HCT116 (cell line): ENCODE results near the gene PSMC3IP. TPM values are rescaled to one million over a fixed set of nuclear protein-coding genes. Genes with fewer than 3 reads are reported as not detected.

ENCODE experiments used
- ATAC-seq: fragments of 200-7000 bp; cut with Tn5 transposase; 2 replicates; pipeline ENCODE4 v1.9.1; 2020; ENCODE audit warnings: mild to moderate bottlenecking, moderate library complexity
- Bru-seq: library from RNA; stranded (reverse); fragments of 400-500 nt; gene quantifications from one replicate; lab custom pipeline; 2021; lab: Mats Ljungman, UMichigan
- BruChase-seq, 2 experiments: library from RNA; stranded (reverse); fragments of 400-500 nt; gene quantifications; one replicate each; lab custom pipeline; 2021; lab: Mats Ljungman, UMichigan
- BruUV-seq: library from RNA; stranded (reverse); fragments of 400-500 nt; replicated peaks from 2 replicates; lab custom pipeline; 2021; lab: Mats Ljungman, UMichigan
- CTCF ChIA-PET: fragments of 300-600 bp; sonication (Branson Sonifier 250); formaldehyde crosslinking; loops from one replicate; lab custom pipeline; 2021; ENCODE audit warnings: antibody characterized with exemption; lab: Charles Lee
- POLR2A ChIA-PET: fragments of 300-600, 350-600 bp; sonication (Branson Sonifier 250); formaldehyde crosslinking; loops from one replicate; lab custom pipeline; 2021; ENCODE audit warnings: antibody characterized with exemption; lab: Charles Lee
- RAD21 ChIA-PET, 2 experiments: fragments of 300-600 bp; sonication (Branson Sonifier 250); formaldehyde crosslinking; loops; one replicate each; lab custom pipeline; 2023; ENCODE audit warnings: low total read pairs in 2 of 2; ENCODE audit not compliant: uncharacterized antibody in 2 of 2, unreplicated experiment in 2 of 2, low non-redundant PET in 1 of 2; lab: Charles Lee
- DNase-seq: peaks from one replicate; pipeline ENCODE4 v3.0.0-alpha.2; 2010; ENCODE audit warnings: low read depth, low spot score
- H2AFZ ChIP-seq: fragments of 200-600 bp; shearing (Covaris generic), sonication (generic); 2 replicates; pipeline ENCODE4 v1.6.1; 2017; ENCODE audit warnings: low read depth, mixed run types, mixed read lengths, antibody characterized with exemption, low read length; ENCODE audit not compliant: poor library complexity, severe bottlenecking
- H3K27ac ChIP-seq: 2 replicates; pipeline ENCODE4 v1.5.1; 2012; ENCODE audit warnings: low read depth, low read length
- H3K27me3 ChIP-seq: fragments of 200-600 bp; sonication (generic); 2 replicates; pipeline ENCODE4 v1.6.1; 2016; ENCODE audit warnings: mixed run types, low read length, mixed read lengths; ENCODE audit not compliant: insufficient read depth
- H3K36me3 ChIP-seq, 2 experiments: fragments of 200-500 bp in 1 of 2; fragments of 200-600 bp in 1 of 2; sonication (Bioruptor generic) in 1 of 2; sonication (generic) in 1 of 2; 2 replicates each; pipeline versions ENCODE4 v1.5.1 to v1.6.1; 2014 to 2016; ENCODE audit warnings: low read length in 2 of 2, inconsistent platforms in 1 of 2, mixed read lengths in 1 of 2, mixed run types in 1 of 2; ENCODE audit not compliant: insufficient read depth in 2 of 2, control insufficient read depth in 1 of 2
- H3K4me1 ChIP-seq, 2 experiments: fragments of 200-600 bp in 1 of 2; sonication (generic) in 1 of 2; 2 replicates each; pipeline versions ENCODE4 v1.5.1 to v1.6.1; 2012 to 2017; ENCODE audit warnings: low read length in 2 of 2, inconsistent platforms in 1 of 2, mild to moderate bottlenecking in 1 of 2, mixed read lengths in 1 of 2, mixed run types in 1 of 2, moderate library complexity in 1 of 2; ENCODE audit not compliant: insufficient read depth in 2 of 2, control insufficient read depth in 1 of 2
- H3K4me2 ChIP-seq: fragments of 200-600 bp; sonication (generic); 2 replicates; pipeline ENCODE4 v1.6.1; 2017; ENCODE audit warnings: mixed run types, low read length, mixed read lengths
- H3K4me3 ChIP-seq, 2 experiments: fragments of 200-600 bp in 1 of 2; sonication (generic) in 1 of 2; replicated peaks in 1 of 2; 2 replicates each; pipeline ENCODE4 v1.5.1; 2011 to 2016; ENCODE audit warnings: low read length in 2 of 2, control low read depth in 1 of 2, low read depth in 1 of 2, mild to moderate bottlenecking in 1 of 2, mixed read lengths in 1 of 2, mixed run types in 1 of 2
- H3K79me2 ChIP-seq: fragments of 200-600 bp; sonication (generic); 2 replicates; pipeline ENCODE4 v1.6.1; 2017; ENCODE audit warnings: mild to moderate bottlenecking, mixed run types, low read length, moderate library complexity, mixed read lengths; ENCODE audit not compliant: insufficient read depth
- H3K9ac ChIP-seq: fragments of 200-600 bp; sonication (generic); 2 replicates; pipeline ENCODE4 v1.6.1; 2016; ENCODE audit warnings: low read length, mixed read lengths
- H3K9me2 ChIP-seq: fragments of 200-600 bp; sonication (generic), shearing (Covaris generic); 2 replicates; pipeline ENCODE4 v1.6.1; 2017; ENCODE audit warnings: mixed run types, mild to moderate bottlenecking, moderate library complexity; ENCODE audit not compliant: insufficient read depth
- H3K9me3 ChIP-seq, 2 experiments: fragments of 200-500 bp in 1 of 2; fragments of 200-600 bp in 1 of 2; sonication (Bioruptor generic) in 1 of 2; sonication (generic) in 1 of 2; 2 replicates each; pipeline ENCODE4 v1.6.1; 2014 to 2017; ENCODE audit warnings: low read length in 2 of 2, mixed read lengths in 2 of 2, inconsistent platforms in 1 of 2, low read depth in 1 of 2, mild to moderate bottlenecking in 1 of 2, mixed run types in 1 of 2, moderate library complexity in 1 of 2; ENCODE audit not compliant: control insufficient read depth in 1 of 2, insufficient read depth in 1 of 2
- H4K20me1 ChIP-seq: fragments of 200-600 bp; sonication (generic), shearing (Covaris generic); 2 replicates; pipeline ENCODE4 v1.6.1; 2017; ENCODE audit warnings: mixed run types, mild to moderate bottlenecking, moderate library complexity; ENCODE audit not compliant: insufficient read depth
- CBX3 ChIP-seq: IDR thresholded peaks from 2 replicates; pipeline ENCODE4 v1.6.1; 2012; ENCODE audit warnings: low read depth
- CEBPB ChIP-seq: IDR thresholded peaks from 2 replicates; pipeline ENCODE4 v1.6.1; 2012; ENCODE audit warnings: low read depth
- EGR1 ChIP-seq: IDR thresholded peaks from 2 replicates; pipeline ENCODE4 v1.6.1; 2012; ENCODE audit warnings: low read depth
- EZH2 ChIP-seq: fragments of 200-600 bp; sonication (generic); IDR thresholded peaks from 2 replicates; pipeline ENCODE4 v1.6.1; 2017; ENCODE audit warnings: antibody characterized with exemption, mixed run types
- EZH2phosphoT487 ChIP-seq: fragments of 200-600 bp; IDR thresholded peaks from 2 replicates; pipeline ENCODE4 v1.6.1; 2018; ENCODE audit warnings: antibody characterized with exemption, borderline replicate concordance
- FOSL1 ChIP-seq: IDR thresholded peaks from 2 replicates; pipeline ENCODE4 v1.6.1; 2012; ENCODE audit warnings: low read depth
- POLR2A ChIP-seq: IDR thresholded peaks from 2 replicates; pipeline ENCODE4 v1.7.0; 2011; ENCODE audit warnings: borderline replicate concordance; ENCODE audit not compliant: insufficient read depth, insufficient read length; ENCODE audit errors: extremely low read depth
- POLR2AphosphoS5 ChIP-seq: IDR thresholded peaks from 2 replicates; pipeline ENCODE4 v1.6.1; 2011; ENCODE audit warnings: mild to moderate bottlenecking, low read depth, low read length, moderate library complexity
- RAD21 ChIP-seq: IDR thresholded peaks from 2 replicates; pipeline ENCODE4 v1.6.1; 2012; ENCODE audit warnings: low read depth, mild to moderate bottlenecking
- SIN3A ChIP-seq: IDR thresholded peaks from 2 replicates; pipeline ENCODE4 v1.6.1; 2012; ENCODE audit warnings: low read depth
- SRF ChIP-seq: IDR thresholded peaks from 2 replicates; pipeline ENCODE4 v1.6.1; 2012; ENCODE audit warnings: low read depth
- TCF7L2 ChIP-seq: IDR thresholded peaks from 2 replicates; pipeline ENCODE4 v1.7.0; 2011; ENCODE audit warnings: borderline replicate concordance, inconsistent platforms; ENCODE audit not compliant: insufficient read depth, insufficient read length; ENCODE audit errors: extremely low read depth
- YY1 ChIP-seq: IDR thresholded peaks from 2 replicates; pipeline ENCODE4 v1.6.1; 2011; ENCODE audit warnings: low read length, low read depth, moderate library complexity, mild to moderate bottlenecking; ENCODE audit not compliant: insufficient replicate concordance; ENCODE audit errors: extremely low read depth
- ZFX ChIP-seq: fragments of 450-650 bp; IDR thresholded peaks from 2 replicates; pipeline ENCODE4 v1.6.1; 2017
- ZNF274 ChIP-seq: fragments of 200-500 bp; sonication (Bioruptor generic); IDR thresholded peaks from 2 replicates; pipeline ENCODE4 v1.6.1; 2014; ENCODE audit warnings: mild to moderate bottlenecking, low read depth, low read length, inconsistent platforms
- intact Hi-C: fragments of 100-400 bp; cut with micrococcal nuclease; formaldehyde crosslinking; loops from 2 replicates; pipeline ENCODE4 v1.10.0; 2022
- long read RNA-seq: library from polyadenylated mRNA; unstranded; transcript quantifications from one replicate; pipeline ENCODE4 v2.0.0, GENCODE V29; 2021; ENCODE audit not compliant: unreplicated experiment
- polyA plus RNA-seq: library from polyadenylated mRNA; unstranded; fragments of >200 nt; gene quantifications from 2 replicates; pipeline ENCODE4 v1.2.1, GENCODE V29; 2012; ENCODE audit warnings: missing spikeins
- total RNA-seq: library from RNA; stranded (reverse); gene quantifications from one replicate; pipeline ENCODE4 v1.2.1, GENCODE V29; 2021; ENCODE audit not compliant: unreplicated experiment
- TF ChIP-seq, protein P1 (sequence below): IDR thresholded peaks from 2 replicates; pipeline ENCODE4 v1.6.1; 2012
- TF ChIP-seq, protein P2 (sequence below), 3 experiments: fragments of 200-600 bp in 1 of 3; sonication (generic) in 1 of 3; IDR thresholded peaks in 2 of 3; conservative IDR thresholded peaks in 1 of 3; 2 replicates each; pipeline ENCODE4 v1.5.1; 2012 to 2017; ENCODE audit warnings: low read depth in 2 of 3, low read length in 2 of 3, antibody characterized with exemption in 1 of 3, borderline replicate concordance in 1 of 3, control low read depth in 1 of 3, mild to moderate bottlenecking in 1 of 3, mixed read lengths in 1 of 3, mixed run types in 1 of 3, moderate library complexity in 1 of 3; ENCODE audit not compliant: insufficient read depth in 1 of 3
- TF ChIP-seq, protein P3 (sequence below): IDR thresholded peaks from 2 replicates; pipeline ENCODE4 v1.6.1; 2012
- TF ChIP-seq, protein P4 (sequence below): IDR thresholded peaks from 2 replicates; pipeline ENCODE4 v1.6.1; 2011; ENCODE audit warnings: mild to moderate bottlenecking, low read length, moderate library complexity; ENCODE audit not compliant: insufficient replicate concordance; ENCODE audit errors: extremely low read depth

PSMC3IP gene, protein sequence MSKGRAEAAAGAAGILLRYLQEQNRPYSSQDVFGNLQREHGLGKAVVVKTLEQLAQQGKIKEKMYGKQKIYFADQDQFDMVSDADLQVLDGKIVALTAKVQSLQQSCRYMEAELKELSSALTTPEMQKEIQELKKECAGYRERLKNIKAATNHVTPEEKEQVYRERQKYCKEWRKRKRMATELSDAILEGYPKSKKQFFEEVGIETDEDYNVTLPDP
- total RNA-seq: 24.3 TPM
- polyA plus RNA-seq: 15.4 and 18.2 TPM in 2 replicates
- percentile 80 among the genes with signal in this experiment for Bru-seq, nascent RNA
- BruChase-seq, experiment 1, labeled RNA remaining after a 6-hour chase: percentile 76 among the genes with signal in this experiment
- BruChase-seq, experiment 2, labeled RNA remaining after a 2-hour chase: percentile 77 among the genes with signal in this experiment
- long read RNA-seq, transcript PSMC3IP-202 (8 exons, 1,416 nt): major isoform, 32 of 63 reads
- long read RNA-seq, transcript PSMC3IP-204 (7 exons, 1,381 nt): minor isoform, 8 of 63 reads
- long read RNA-seq, partial matches to known transcripts: 1 of 63 reads
- long read RNA-seq, other reads (novel, unspliced or antisense): 20 of 63 reads

DNA sequence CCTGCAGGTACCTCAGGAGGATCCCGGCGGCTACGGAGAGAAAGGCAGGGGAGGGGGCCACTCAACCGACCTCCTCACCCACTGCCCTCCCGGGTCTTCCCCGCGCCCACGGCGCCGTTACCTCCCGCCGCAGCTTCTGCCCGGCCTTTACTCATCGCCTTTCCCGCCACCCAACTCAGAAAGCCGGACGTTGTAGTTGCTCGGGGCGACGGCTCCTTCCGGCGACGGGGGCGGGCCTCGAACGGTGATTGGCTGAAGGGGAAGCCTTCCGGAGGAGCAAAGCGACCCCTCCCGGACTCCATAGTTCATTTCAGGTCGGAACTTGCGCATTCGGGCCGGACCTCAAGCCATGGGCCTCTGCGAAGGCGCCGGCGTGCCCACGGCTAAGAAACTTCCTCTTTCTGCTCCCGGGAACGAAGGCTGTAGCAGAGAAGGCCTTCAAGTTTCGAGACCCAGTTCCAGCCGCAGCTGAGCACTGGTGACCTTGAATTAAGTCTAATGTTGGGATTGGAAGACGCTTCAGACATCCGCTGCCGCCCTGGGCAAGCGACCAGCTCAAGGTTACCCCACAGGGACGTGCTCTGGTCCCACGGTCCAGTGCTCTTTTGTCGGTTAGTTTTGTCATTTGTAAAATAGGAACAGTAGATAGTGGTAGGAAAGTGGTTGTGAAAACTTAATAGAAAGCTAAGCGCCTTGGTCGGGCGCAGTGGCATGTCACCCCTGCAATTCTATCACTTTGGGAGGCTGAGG, at the start of gene PSMC3IP:
TSS of gene PSMC3IP (minus strand) at position 198 of the 750 bp plus-strand sequence. CDS start at position 155, 43 bp downstream.
- Histone ChIP-seq H3K4me3 (peak within 1 kb of the TSS; percentile 72 to 99), H3K9me3 (no peaks in the 10 kb centered on the region), H3K27me3 (no peaks in the 10 kb centered on the region), H4K20me1 (no peaks in the 10 kb centered on the region), H3K27ac (peak within 1 kb of the TSS; percentile 95), H3K4me2 (peak within 1 kb of the TSS; percentile 94), H3K9me2 (no peaks in the 10 kb centered on the region), H3K4me1 (peaks cover 10 to 15% of the 10 kb centered on the region in 2 experiments), H3K79me2 (peaks cover 53% of the 10 kb centered on the region), H3K9ac (peak within 1 kb of the TSS; percentile 99), H3K36me3 (peaks cover 21 to 34% of the 10 kb centered on the region in 2 experiments; a peak in 3 of 4 replicates), H2AFZ (peak within 1 kb of the TSS; percentile 53)
- RAD21 ChIA-PET: interaction anchor here (0.8 to 2.6 kb wide), 10 partner anchors 32 to 246 kb away, joined by 3 to 25 read pairs (median 6); partner anchors contain the start of genes CCR10 (in 2 of the 2), BECN1 (in 1 of the 2), PLEKHH3 (in 1 of the 2) and RETREG3 (in 1 of the 2)
- intact Hi-C loops: loop anchor here (1.0 kb wide), 4 partner anchors 102 to 360 kb away; partner anchors contain the start of gene BECN1
- DNase-seq: peak; percentile 87
- POLR2A ChIA-PET: interaction anchor here (0.9 to 2.0 kb wide), 12 partner anchors 8 to 195 kb away, joined by 3 to 13 read pairs (median 4); partner anchors contain the start of genes CCR10, MLX and VPS25
- TSS peak; percentile 80 for BruUV-seq
- ATAC-seq: peak; percentile 86
- CTCF ChIA-PET: interaction anchor here (0.9 to 4.4 kb wide), 33 partner anchors 8 to 420 kb away, joined by 3 to 136 read pairs (median 4); partner anchors contain the start of genes CNTD1, CNTNAP1, COA3 and MLX
- TF ChIP-seq, protein P1, sequence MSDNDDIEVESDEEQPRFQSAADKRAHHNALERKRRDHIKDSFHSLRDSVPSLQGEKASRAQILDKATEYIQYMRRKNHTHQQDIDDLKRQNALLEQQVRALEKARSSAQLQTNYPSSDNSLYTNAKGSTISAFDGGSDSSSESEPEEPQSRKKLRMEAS: peak; percentile 50
- peak; percentile 58 for TF ChIP-seq SRF
- TF ChIP-seq, protein P2, sequence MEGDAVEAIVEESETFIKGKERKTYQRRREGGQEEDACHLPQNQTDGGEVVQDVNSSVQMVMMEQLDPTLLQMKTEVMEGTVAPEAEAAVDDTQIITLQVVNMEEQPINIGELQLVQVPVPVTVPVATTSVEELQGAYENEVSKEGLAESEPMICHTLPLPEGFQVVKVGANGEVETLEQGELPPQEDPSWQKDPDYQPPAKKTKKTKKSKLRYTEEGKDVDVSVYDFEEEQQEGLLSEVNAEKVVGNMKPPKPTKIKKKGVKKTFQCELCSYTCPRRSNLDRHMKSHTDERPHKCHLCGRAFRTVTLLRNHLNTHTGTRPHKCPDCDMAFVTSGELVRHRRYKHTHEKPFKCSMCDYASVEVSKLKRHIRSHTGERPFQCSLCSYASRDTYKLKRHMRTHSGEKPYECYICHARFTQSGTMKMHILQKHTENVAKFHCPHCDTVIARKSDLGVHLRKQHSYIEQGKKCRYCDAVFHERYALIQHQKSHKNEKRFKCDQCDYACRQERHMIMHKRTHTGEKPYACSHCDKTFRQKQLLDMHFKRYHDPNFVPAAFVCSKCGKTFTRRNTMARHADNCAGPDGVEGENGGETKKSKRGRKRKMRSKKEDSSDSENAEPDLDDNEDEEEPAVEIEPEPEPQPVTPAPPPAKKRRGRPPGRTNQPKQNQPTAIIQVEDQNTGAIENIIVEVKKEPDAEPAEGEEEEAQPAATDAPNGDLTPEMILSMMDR (IDR thresholded peaks at IDR 0.05 in 2 of 3, conservative IDR thresholded peaks at IDR 0.05 in 1 of 3; ENCODE audit: borderline replicate concordance in 1 of 3, insufficient read depth in 1 of 3, low read depth in 2 of 3, low read length in 2 of 3): peak in 2 of 3 experiments; percentile 23 to 42; a peak in 2 of 6 replicates
- TF ChIP-seq, protein P3, sequence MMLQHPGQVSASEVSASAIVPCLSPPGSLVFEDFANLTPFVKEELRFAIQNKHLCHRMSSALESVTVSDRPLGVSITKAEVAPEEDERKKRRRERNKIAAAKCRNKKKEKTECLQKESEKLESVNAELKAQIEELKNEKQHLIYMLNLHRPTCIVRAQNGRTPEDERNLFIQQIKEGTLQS: no peak
- no peak for TF ChIP-seq CBX3
- peak; percentile 74 for TF ChIP-seq ZFX
- no peak for TF ChIP-seq EZH2phosphoT487
- no peak for TF ChIP-seq CEBPB
- TF ChIP-seq YY1: no peak
- TF ChIP-seq POLR2AphosphoS5: peak; percentile 87
- no peak for TF ChIP-seq RAD21
- no peak for TF ChIP-seq FOSL1
- no peak for TF ChIP-seq EZH2
- peak; percentile 88 for TF ChIP-seq SIN3A
- no peak for TF ChIP-seq TCF7L2
- peak; percentile 71 for TF ChIP-seq EGR1
- TF ChIP-seq, protein P4, sequence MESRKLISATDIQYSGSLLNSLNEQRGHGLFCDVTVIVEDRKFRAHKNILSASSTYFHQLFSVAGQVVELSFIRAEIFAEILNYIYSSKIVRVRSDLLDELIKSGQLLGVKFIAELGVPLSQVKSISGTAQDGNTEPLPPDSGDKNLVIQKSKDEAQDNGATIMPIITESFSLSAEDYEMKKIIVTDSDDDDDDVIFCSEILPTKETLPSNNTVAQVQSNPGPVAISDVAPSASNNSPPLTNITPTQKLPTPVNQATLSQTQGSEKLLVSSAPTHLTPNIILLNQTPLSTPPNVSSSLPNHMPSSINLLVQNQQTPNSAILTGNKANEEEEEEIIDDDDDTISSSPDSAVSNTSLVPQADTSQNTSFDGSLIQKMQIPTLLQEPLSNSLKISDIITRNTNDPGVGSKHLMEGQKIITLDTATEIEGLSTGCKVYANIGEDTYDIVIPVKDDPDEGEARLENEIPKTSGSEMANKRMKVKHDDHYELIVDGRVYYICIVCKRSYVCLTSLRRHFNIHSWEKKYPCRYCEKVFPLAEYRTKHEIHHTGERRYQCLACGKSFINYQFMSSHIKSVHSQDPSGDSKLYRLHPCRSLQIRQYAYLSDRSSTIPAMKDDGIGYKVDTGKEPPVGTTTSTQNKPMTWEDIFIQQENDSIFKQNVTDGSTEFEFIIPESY: peak; percentile 67
- no peak for TF ChIP-seq ZNF274
- TF ChIP-seq POLR2A: peak; percentile 87
